GM12892 (cell line): Measurements from ENCODE around the gene SP5.

ENCODE experiments used
- POLR2A ChIP-seq: IDR thresholded peaks from 2 replicates; pipeline ENCODE4 v1.6.1; 2011; ENCODE audit warnings: low read depth, low read length, control low read depth
- TAF1 ChIP-seq: IDR thresholded peaks from 2 replicates; pipeline ENCODE4 v1.6.1; 2011; ENCODE audit warnings: low read depth, mild to moderate bottlenecking, control low read depth, low read length, borderline replicate concordance

GRCh38 chr2:170723446-170723958 is 8.4 kb downstream of the SP5 start:
- TF ChIP-seq TAF1 (no peak), POLR2A (no peak)
